ENCODE measurements around the gene CH25H. TPM values are rescaled to one million over a fixed set of nuclear protein-coding genes. Genes with fewer than 3 reads are reported as not detected.
"Not testable (repeated sequence)": the region's sequence is repeated elsewhere in the genome, so short reads cannot be mapped to it uniquely, and the experiment has no call there.

Gene CH25H
- 10.0 TPM for total RNA-seq (ENCODE audit: unreplicated experiment)
- long read RNA-seq, transcript CH25H-201 (1 exons, 1,686 nt) = major isoform, 19 of 19 reads
- long read RNA-seq, partial matches to known transcripts = 0 of 19 reads
- long read RNA-seq, other reads (novel, unspliced or antisense) = 0 of 19 reads

- Mint-ChIP-seq H3K27ac (ENCODE audit: unreplicated experiment) (peak within 1 kb of the TSS; percentile 68), H3K4me3 (ENCODE audit: unreplicated experiment) (peak within 1 kb of the TSS; percentile 91), H3K9me3 (ENCODE audit: unreplicated experiment) (no peaks in the 10 kb centered on the region)
Observed at GRCh38 chr10:89207181-89207800, at the start of gene CH25H. TSS of gene CH25H (minus strand) at chr10:89207317. CDS start at chr10:89207292, 25 bp downstream.

GRCh38 chr10:89256340-89256739, 49.2 kb upstream of the CH25H start:
- Mint-ChIP-seq H3K36me3 (ENCODE audit: low read depth, unreplicated experiment) (peaks cover 13% of the 10 kb centered on the region), H3K4me3 (ENCODE audit: unreplicated experiment) (no peak overlapping the region), H3K4me1 (ENCODE audit: unreplicated experiment) (peaks cover 7% of the 10 kb centered on the region), H3K27me3 (ENCODE audit: unreplicated experiment) (no peaks in the 10 kb centered on the region), H3K27ac (ENCODE audit: unreplicated experiment) (no peak overlapping the region), H3K9me3 (ENCODE audit: unreplicated experiment) (peaks cover 5% of the 10 kb centered on the region)
- no peak for DNase-seq (ENCODE audit: low spot score)
- TF ChIP-seq CTCF (IDR thresholded peaks at IDR 0.05; ENCODE audit: unreplicated experiment) = no peak

More at GRCh38 chr10:89207181-89207800, at the start of gene CH25H:
- Mint-ChIP-seq H3K27me3 (ENCODE audit: unreplicated experiment) (peaks cover 4% of the 10 kb centered on the region), H3K4me1 (ENCODE audit: unreplicated experiment) (peaks cover 38% of the 10 kb centered on the region), H3K36me3 (ENCODE audit: low read depth, unreplicated experiment) (no peaks in the 10 kb centered on the region)
- no peak for TF ChIP-seq CTCF (IDR thresholded peaks at IDR 0.05; ENCODE audit: unreplicated experiment)
- DNase-seq (ENCODE audit: low spot score) = peak; percentile 68

GRCh38 chr10:89255793-89256192, 48.7 kb upstream of the CH25H start:
- Mint-ChIP-seq H3K27me3 (ENCODE audit: unreplicated experiment) (no peaks in the 10 kb centered on the region), H3K4me1 (ENCODE audit: unreplicated experiment) (peaks cover 4% of the 10 kb centered on the region), H3K9me3 (ENCODE audit: unreplicated experiment) (peaks cover 5% of the 10 kb centered on the region), H3K4me3 (ENCODE audit: unreplicated experiment) (no peak overlapping the region), H3K27ac (ENCODE audit: unreplicated experiment) (no peak overlapping the region), H3K36me3 (ENCODE audit: low read depth, unreplicated experiment) (peaks cover 13% of the 10 kb centered on the region)
- no peak for TF ChIP-seq CTCF (IDR thresholded peaks at IDR 0.05; ENCODE audit: unreplicated experiment)
- DNase-seq (ENCODE audit: low spot score) = no peak

GRCh38 chr10:89255091-89255579, 48.0 kb upstream of the CH25H start:
- H3K4me3 Mint-ChIP-seq (ENCODE audit: unreplicated experiment); H3K9me3 Mint-ChIP-seq (ENCODE audit: unreplicated experiment); H3K4me1 Mint-ChIP-seq (ENCODE audit: unreplicated experiment); H3K27ac Mint-ChIP-seq (ENCODE audit: unreplicated experiment); DNase-seq (ENCODE audit: low spot score); H3K27me3 Mint-ChIP-seq (ENCODE audit: unreplicated experiment): not testable (repeated sequence)
- H3K36me3 Mint-ChIP-seq (ENCODE audit: low read depth, unreplicated experiment) = peaks cover 13% of the 10 kb centered on the region

- Mint-ChIP-seq H3K9me3 (ENCODE audit: unreplicated experiment) (peaks cover 5% of the 10 kb centered on the region), H3K4me1 (ENCODE audit: unreplicated experiment) (no peaks in the 10 kb centered on the region), H3K27ac (ENCODE audit: unreplicated experiment) (no peak overlapping the region), H3K36me3 (ENCODE audit: low read depth, unreplicated experiment) (peaks cover 13% of the 10 kb centered on the region), H3K27me3 (ENCODE audit: unreplicated experiment) (no peaks in the 10 kb centered on the region), H3K4me3 (ENCODE audit: unreplicated experiment) (no peak overlapping the region)
- DNase-seq (ENCODE audit: low spot score) = no peak
- no peak for TF ChIP-seq CTCF (IDR thresholded peaks at IDR 0.05; ENCODE audit: unreplicated experiment)
Observed at GRCh38 chr10:89252225-89252585, 45.1 kb upstream of the CH25H start.

Measured in endothelial cell (in vitro differentiated cells).